NK-92 treated with Interleukin-12 subunit alpha and Interleukin-12 subunit beta, amount 100 ng/mL, for 24 hours (cell line): ENCODE data around the gene SAP130.

ENCODE experiments used
- DNase-seq: peaks from one replicate; lab custom pipeline; 2025; lab: John Stamatoyannopoulos, UW

Gene SAP130

GRCh38 chr2:128027801-128028667 is at the start of gene SAP130:
TSS of gene SAP130 (minus strand) at chr2:128028059. CDS start at chr2:128026292, 1,767 bp downstream.
- DNase-seq, result peak; percentile 97

DNA sequence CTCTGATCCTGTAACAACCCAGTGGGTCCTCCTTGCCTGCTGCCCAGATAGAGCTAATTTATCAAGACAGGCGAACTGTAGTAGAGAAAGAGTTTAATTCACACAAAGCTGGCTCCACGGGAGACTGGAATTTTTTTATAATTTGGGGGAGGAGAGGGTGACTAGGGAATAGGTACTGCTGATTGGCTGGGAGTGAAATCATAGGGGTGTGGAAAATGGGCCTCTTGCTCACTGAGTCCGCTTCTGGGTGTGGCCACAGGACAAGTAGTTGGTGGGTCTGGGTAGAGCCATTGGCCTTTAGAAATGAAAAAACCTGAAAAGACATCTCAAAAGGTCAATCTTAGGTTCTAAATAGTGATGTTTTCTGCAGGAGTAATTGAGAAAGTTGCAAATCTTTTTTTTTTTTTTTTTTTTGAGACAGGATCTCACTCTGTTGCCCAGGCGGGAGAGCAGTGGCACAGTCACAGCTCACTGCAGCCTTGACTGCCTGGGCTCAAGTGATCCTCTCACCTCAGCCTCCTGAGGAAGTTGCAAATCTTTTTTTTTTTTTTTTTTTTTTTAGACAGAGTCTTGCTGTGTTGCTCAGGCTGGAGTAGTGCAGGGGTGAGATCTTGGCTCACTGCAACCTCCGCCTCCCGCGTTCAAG is 48.7 kb upstream of the SAP130 start:
- DNase-seq, result no peak

GRCh38 chr2:128073278-128073677 is 45.4 kb upstream of the SAP130 start:
- DNase-seq, result no peak

DNA sequence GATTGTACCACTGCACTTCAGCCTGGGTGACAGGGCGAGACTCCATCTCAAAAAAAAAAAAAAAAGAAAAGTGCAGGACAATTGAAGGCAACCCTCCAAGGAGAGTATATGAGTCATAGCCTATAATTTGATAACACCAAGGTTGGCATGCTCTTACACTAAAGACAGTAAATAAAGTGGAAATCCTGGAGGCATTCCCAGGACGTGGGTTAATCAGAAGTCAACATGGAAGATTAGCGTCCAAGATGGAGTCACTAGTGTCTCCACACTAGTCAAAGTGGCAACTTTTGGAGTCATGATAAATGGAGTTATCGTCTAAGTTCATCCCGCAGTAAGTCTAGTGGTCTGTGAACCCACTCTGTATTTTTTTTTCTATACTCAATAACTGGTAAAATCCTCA is 41.9 kb upstream of the SAP130 start:
- no peak for DNase-seq

- DNase-seq, result no peak
Observed at GRCh38 chr2:128064353-128064752, 36.5 kb upstream of the SAP130 start.

GRCh38 chr2:128062571-128062970 is 34.7 kb upstream of the SAP130 start:
- no peak for DNase-seq

DNA sequence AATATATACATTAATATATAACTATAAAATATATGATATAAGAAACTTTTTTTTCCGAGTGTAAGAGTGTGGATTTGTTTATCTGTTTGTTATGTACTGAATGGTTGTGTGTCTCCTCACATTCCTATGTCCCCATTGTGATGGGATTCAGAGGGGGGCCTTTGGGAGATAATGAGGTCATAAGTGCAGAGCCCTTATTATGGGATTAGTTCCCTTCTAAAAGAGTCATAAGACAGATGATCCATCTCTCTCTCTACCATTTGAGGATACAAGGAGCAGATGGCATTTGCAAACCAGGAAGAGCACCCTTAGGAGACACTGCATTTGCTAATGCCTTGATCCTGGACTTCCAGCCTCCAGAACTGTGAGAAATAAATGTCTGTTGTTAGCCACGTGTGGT is 30.3 kb upstream of the SAP130 start:
- DNase-seq, result no peak

- DNase-seq, result no peak
Observed at GRCh38 chr2:128057334-128057733, 29.5 kb upstream of the SAP130 start.

DNA sequence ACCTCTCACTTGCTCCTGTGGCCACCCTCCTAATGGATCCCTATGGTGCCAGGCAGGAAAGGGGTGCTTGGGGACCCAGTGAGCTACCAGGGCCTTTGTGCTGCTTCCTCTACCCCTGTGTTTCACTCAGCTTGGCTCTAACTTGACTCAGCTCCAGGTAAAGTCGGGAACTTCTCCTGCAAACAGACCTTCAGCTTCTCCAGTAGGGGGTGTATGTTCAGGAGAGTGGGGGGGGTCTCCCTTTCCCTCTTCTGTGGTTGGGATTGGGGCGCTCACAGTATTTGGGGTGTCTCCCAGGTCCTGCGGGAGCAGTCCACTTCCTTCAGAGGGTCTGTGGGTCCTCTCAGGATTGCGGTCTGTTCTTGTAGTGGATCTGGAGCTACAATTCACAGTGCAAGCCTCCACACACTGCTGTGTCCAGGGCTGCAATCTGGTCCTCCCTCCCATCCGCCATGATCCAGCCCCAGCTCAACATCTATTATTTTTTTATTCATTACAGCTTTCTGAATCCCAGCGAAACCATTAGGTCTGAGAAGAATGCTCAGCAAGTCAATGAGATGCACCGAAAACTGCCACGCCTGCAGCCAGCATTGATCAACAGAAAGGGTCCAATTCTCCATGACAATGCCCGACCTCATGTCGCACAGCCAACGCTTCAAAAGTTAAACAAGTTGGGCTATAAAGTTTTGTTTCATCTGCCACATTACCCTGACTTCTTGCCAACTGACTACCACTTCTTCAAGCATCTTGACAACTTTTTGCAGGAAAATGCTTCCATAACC is 26.4 kb upstream of the SAP130 start:
- DNase-seq, result no peak

DNA sequence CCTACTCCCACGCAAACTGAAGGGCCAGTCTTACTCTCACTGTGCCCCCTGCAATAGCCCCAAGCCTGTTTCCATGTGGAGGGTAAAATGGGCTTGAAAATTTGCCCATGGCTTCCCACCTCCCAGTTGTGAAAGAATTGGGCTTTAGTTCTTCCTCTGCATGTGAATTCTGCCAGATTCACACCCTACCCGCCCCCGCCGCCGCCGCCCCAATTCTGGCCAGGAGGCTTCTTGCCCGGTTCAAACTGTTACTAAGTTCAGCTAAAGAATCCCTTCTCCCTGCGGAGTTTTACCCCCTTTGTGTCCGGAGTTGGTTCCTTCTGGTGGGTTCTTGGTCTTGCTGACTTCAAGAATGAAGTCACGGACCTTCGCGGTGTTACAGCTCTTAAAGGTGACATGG is 25.5 kb upstream of the SAP130 start:
- no peak for DNase-seq

GRCh38 chr2:128043041-128043440 is 15.2 kb upstream of the SAP130 start:
- no peak for DNase-seq

DNA sequence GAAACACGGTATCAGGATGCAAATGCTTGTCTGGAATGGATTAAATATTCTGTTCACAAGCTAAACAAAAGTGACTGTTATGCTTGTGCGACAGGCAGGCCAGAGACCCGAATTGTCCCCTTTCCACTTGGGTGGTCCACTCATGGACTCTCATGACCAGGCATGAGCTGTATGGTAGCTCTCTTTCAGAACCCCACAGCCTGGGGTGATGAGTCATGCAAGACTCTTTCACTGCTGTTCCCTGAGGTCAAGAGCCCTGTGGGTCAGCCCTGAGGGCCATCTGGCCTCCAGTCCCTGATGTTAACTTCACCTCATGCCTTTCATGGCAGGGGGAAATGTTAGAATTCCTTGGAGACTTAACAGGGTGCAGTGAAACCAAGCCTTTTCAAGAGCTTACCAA is 13.7 kb upstream of the SAP130 start:
- DNase-seq, result no peak

DNA sequence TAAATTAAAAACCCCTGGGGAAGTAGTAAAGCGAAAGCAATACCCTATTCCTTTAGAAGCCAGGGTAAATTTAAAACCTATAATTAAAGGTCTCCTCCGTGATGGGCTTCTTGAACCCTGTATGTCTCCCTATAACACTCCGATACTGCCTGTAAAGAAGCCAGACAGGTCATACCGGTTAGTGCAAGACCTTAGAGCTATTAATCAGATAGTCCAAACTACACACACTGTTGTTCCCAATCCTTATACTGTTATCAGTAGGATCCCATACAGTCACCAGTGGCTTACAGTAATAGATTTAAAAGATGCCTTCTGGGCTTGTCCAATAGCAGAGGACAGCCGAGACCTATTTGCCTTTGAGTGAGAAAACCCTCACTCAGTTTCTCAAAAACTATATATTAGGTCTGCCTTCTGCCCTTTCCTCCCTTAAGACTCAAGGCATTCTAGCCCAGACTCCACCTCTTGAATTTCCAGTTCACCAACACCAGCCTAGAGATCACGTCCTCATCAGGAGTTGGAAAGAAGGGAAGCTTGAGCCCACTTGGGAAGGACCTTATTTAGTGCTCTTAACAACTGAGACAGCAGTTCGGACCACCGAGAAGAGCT is 12.4 kb upstream of the SAP130 start:
- DNase-seq, result no peak

DNA sequence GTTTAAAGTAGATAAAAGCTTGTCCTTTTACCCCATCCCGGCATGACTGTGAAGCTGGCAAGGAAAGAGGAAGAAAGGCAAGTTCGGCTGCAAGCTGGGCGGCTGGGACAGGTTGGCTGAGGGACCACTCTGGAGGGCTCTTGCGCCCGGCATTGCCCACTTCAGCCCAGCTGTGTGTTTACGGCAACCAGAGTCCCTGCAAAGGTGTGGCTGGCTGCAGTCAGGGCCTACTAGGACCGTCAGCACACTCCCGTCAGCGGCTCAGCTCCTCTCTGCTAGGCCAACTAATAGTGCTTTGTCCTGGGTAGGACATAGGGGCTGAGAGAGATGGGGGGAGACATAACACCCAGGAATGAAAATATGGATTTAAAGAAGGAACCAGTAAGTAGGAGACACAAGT is 11.7 kb upstream of the SAP130 start:
- no peak for DNase-seq

GRCh38 chr2:128038411-128038810 is 10.6 kb upstream of the SAP130 start:
- no peak for DNase-seq

- no peak for DNase-seq
Observed at GRCh38 chr2:128037649-128038048, 9.8 kb upstream of the SAP130 start.

DNA sequence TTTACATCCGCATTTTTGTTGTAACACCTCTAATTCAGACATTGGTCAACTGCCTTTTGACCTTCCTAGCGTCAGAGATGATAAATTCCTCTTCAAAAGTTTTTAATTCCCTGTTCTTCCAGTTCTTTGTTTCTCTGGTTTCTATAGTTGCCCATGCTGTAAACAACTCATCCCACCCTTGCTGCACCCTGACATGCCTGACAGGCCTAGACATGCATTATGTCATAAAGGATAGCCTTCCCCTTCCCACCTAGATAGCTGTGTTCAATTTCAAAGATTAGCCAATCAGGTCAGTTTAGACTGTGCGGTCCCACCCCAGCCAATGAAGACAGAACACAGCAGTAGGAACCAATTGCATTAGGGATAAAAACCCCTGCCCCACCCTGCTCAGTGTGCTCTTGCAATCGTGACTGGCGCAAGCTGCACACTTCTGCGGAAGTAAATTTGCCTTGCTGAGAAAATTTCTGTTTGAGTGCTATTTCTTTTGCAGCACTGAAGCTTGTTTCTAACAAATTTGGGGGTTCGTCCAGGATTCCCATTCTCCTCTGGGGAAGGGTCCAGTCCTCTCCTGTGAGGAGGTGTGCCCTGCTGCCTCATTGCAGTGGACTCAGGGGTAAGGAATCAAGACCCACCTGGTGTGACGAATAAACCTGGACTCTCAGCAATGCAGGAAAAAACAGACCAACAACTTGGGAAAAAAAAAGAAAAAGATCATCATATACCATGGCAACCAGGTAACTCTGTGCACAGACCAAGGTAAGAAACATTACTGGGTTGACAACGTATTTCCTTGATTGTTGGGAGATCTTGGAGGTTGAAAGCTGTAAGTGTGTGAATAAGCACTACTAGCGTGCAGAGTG is 9.1 kb upstream of the SAP130 start:
- DNase-seq, result no peak

GRCh38 chr2:128032092-128032491 is 4.2 kb upstream of the SAP130 start:
- DNase-seq, result no peak

DNA sequence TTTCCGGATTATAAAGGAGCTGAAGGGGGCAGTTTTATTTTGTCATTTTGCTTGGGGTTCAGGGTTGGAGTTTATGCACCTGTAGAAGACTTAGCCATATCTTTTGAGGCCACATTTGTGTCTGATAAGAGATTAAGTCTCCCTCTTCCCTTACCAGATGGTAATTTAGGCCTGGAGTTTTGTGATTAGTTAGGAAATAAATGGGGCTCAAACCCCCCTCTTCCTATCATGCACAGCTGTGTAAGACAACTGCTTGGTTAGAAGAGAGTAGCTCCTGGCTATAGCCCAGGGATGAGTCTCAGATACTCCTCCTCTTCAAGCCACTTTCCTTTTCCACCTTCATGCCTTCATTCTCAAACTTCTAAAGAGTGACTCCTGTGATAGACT is 802 bp upstream of the SAP130 start:
- DNase-seq, result no peak

DNA sequence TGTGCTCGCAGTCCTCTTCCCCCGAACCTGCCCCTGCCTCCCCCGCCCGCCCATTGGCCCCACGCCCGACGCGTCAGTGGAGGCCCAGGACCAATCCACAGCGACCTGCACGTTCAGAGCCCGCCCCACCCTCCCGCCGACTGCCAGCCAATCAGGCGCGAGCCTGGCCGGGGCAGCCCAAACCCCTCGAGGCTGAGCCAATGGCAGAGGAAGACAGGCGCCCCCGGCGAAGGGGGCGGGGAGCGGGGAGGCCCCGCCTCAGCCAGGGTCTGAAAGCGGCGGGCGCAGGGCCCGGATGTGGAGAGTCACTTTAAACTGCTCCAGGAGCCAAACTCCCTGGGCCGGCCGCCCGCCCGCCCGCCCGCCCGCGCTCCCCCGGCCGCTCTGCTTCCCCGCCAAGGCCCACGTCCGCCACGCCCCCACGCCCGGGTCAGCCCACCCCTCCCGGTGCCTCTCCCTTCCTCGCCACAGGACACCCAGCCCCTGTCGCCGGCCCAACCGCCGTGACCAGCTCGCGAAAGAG is 520 bp downstream of the SAP130 start:
- peak; percentile 99 for DNase-seq
